ENCODE measurements around the gene MEGF10. TPM values are rescaled to one million over a fixed set of nuclear protein-coding genes. Genes with fewer than 3 reads are reported as not detected.
"Not testable (repeated sequence)": the region's sequence is repeated elsewhere in the genome, so short reads cannot be mapped to it uniquely, and the experiment has no call there.

Gene MEGF10
- total RNA-seq, 3 donors from 2014 or later: 0.70 to 4.9 (median 0.81) TPM

- Histone ChIP-seq H3K4me3 (no peak overlapping the region), H3K9me3 (no peaks in the 10 kb centered on the region), H3K36me3 (ENCODE audit: low read depth) (no peaks in the 10 kb centered on the region), H3K4me1 (ENCODE audit: low read depth) (peaks cover 9% of the 10 kb centered on the region)
- ATAC-seq (no peak), DNase-seq (no peak)
- no peak for TF ChIP-seq CTCF (IDR thresholded peaks at IDR 0.05)
- intact Hi-C loops (cut with DNase I, micrococcal nuclease): no loop called here
Measured at GRCh38 chr5:127292030-127292735, 1.6 kb downstream of the MEGF10 start.

GRCh38 chr5:127293373-127293772, 2.8 kb downstream of the MEGF10 start:
- no peak for DNase-seq
- Histone ChIP-seq H3K4me3 (no peak overlapping the region), H3K4me1 (ENCODE audit: low read depth) (peaks cover 9% of the 10 kb centered on the region), H3K36me3 (ENCODE audit: low read depth) (no peaks in the 10 kb centered on the region), H3K9me3 (no peaks in the 10 kb centered on the region)
- intact Hi-C loops (cut with DNase I, micrococcal nuclease): no loop called here
- ATAC-seq: no peak
- no peak for TF ChIP-seq CTCF (IDR thresholded peaks at IDR 0.05)

GRCh38 chr5:127294829-127295228, 4.2 kb downstream of the MEGF10 start:
- no peak for ATAC-seq
- no peaks in the 10 kb centered on the region for H3K36me3 ChIP-seq (ENCODE audit: low read depth)
- peaks cover 9% of the 10 kb centered on the region for H3K4me1 ChIP-seq (ENCODE audit: low read depth)
- H3K9me3 ChIP-seq: no peaks in the 10 kb centered on the region
- no peak for TF ChIP-seq CTCF (IDR thresholded peaks at IDR 0.05)
- no peak for DNase-seq
- intact Hi-C loops (cut with DNase I, micrococcal nuclease): no loop called here
- no peak overlapping the region for H3K4me3 ChIP-seq

GRCh38 chr5:127295454-127295853, 4.9 kb downstream of the MEGF10 start:
- Histone ChIP-seq H3K36me3 (ENCODE audit: low read depth) (no peaks in the 10 kb centered on the region), H3K9me3 (no peaks in the 10 kb centered on the region), H3K4me3 (no peak overlapping the region), H3K4me1 (ENCODE audit: low read depth) (peaks cover 5% of the 10 kb centered on the region)
- TF ChIP-seq CTCF (IDR thresholded peaks at IDR 0.05): no peak
- ATAC-seq (no peak), DNase-seq (no peak)
- intact Hi-C loops (cut with DNase I, micrococcal nuclease): no loop called here

- no peaks in the 10 kb centered on the region for H3K36me3 ChIP-seq (ENCODE audit: low read depth)
- intact Hi-C loops (cut with DNase I, micrococcal nuclease): no loop called here
- no peaks in the 10 kb centered on the region for H3K9me3 ChIP-seq
- DNase-seq: no peak
- no peak for ATAC-seq
- TF ChIP-seq CTCF (IDR thresholded peaks at IDR 0.05): no peak
- H3K4me1 ChIP-seq (ENCODE audit: low read depth): no peaks in the 10 kb centered on the region
- H3K4me3 ChIP-seq: no peak overlapping the region
Measured at GRCh38 chr5:127296321-127296720, 5.7 kb downstream of the MEGF10 start.

GRCh38 chr5:127296894-127297293, 6.3 kb downstream of the MEGF10 start:
- H3K36me3 ChIP-seq (ENCODE audit: low read depth); DNase-seq; H3K9me3 ChIP-seq; ATAC-seq; H3K4me1 ChIP-seq (ENCODE audit: low read depth); H3K4me3 ChIP-seq; intact Hi-C loops (cut with DNase I, micrococcal nuclease): not testable (repeated sequence)

Data from mucosa of descending colon (tissue), 3 donors.